Neural progenitor cell (in vitro differentiated cells): ENCODE data around the gene POFUT1.

Experiments
- CTCF ChIP-seq: fragments of 200-600 bp; sonication (generic); IDR thresholded peaks from 2 replicates; pipeline ENCODE4 v1.5.1; 2017; ENCODE audit warnings: antibody characterized with exemption, mild to moderate bottlenecking
- EZH2 ChIP-seq: fragments of 200-600 bp; sonication (generic); IDR thresholded peaks from 2 replicates; pipeline ENCODE4 v1.6.1; 2017; ENCODE audit warnings: antibody characterized with exemption, mild to moderate bottlenecking, moderate library complexity
- EZH2phosphoT487 ChIP-seq: fragments of 200-600 bp; sonication (generic); IDR thresholded peaks from 2 replicates; pipeline ENCODE4 v1.6.1; 2017; ENCODE audit warnings: antibody characterized with exemption

- TF ChIP-seq CTCF: no peak
- TF ChIP-seq EZH2phosphoT487: no peak
- TF ChIP-seq EZH2: no peak
These were observed 24.7 kb downstream of the POFUT1 start for GRCh38 chr20:32232326-32232886.
